Activated CD4-positive, CD25-positive, alpha-beta regulatory T cell treated with anti-CD3 and anti-CD28 coated beads, Interleukin-2, amount 50 U/mL, for 72 hours (primary cell): ENCODE results near the gene KANK3.
"Not testable (repeated sequence)": the region's sequence is repeated elsewhere in the genome, so short reads cannot be mapped to it uniquely, and the experiment has no call there.

ENCODE experiments used
- DNase-seq: peaks from one replicate; pipeline ENCODE4 v3.0.0; 2021

The KANK3 gene

DNA sequence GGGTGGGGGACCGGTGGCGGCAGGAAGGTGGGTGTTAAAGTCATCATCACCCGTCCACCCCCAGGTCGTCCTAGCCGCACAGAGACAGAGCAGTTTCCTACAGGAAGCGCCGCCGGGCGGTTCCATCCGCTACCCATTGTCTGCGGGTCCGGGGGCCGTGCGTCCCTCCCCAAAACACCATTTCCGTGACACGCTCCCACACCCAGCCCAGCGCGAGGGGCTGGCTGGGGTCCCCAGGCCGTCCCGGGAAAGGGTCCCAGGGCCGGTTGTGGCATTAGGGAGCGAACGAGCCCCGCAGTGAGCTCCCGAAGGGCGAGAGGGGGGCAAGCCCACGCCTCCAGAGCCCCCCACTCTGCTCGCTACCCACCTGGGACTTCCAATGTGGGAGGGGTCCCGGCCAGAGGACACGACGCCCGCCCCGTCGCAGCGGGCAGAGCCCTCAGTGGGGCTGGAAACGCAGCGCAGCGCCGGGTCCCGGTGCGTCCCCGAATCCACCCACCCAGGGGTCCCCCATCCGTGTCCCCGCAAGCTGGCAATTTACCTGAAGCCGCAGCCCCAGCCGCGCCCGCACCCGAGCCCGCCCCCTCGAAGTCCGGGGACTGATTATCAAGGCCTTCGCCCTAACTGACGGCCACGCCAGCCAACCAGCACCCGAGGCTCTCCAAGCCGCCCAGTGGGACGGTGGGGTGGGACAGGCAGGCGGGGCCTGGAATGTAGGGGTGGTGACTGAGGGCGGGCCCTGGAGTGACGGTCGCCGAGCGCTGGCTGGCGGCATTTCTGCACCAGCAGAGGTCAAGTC lies at the start of gene KANK3:
TSS of gene KANK3 (minus strand) at position 579 of the 799 bp plus-strand sequence. CDS start 5,434 bp downstream, outside the sequence.
- DNase-seq = peak; percentile 94

DNA sequence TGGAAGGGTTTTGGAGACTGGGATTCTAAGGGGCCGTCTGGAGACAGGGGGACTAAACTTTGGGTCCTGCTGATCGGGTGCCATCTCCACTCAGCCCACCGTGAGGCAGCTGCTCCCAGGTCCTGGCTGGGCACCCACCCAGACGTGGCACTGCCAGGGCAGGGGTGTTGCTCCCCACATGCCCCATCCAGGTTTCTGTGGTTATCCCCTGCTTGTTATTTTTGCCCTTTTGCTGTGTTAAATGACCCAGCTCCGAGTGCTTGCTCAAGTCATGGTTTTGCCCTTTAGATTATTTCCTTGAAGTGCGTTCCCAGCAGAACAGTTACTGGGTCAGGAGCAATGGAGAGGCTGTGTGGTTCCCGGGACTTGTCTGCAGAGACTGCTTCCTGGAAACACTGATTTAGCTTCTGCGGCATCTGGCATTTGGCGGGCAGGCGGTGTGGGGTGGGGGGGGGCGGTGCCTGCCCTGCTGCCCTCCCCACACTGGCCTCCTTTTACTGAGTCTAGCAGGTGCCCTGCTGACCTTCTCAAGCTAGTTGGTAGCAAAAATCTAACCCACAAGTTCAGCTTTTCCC lies 49.0 kb upstream of the KANK3 start:
- DNase-seq = no peak

DNA sequence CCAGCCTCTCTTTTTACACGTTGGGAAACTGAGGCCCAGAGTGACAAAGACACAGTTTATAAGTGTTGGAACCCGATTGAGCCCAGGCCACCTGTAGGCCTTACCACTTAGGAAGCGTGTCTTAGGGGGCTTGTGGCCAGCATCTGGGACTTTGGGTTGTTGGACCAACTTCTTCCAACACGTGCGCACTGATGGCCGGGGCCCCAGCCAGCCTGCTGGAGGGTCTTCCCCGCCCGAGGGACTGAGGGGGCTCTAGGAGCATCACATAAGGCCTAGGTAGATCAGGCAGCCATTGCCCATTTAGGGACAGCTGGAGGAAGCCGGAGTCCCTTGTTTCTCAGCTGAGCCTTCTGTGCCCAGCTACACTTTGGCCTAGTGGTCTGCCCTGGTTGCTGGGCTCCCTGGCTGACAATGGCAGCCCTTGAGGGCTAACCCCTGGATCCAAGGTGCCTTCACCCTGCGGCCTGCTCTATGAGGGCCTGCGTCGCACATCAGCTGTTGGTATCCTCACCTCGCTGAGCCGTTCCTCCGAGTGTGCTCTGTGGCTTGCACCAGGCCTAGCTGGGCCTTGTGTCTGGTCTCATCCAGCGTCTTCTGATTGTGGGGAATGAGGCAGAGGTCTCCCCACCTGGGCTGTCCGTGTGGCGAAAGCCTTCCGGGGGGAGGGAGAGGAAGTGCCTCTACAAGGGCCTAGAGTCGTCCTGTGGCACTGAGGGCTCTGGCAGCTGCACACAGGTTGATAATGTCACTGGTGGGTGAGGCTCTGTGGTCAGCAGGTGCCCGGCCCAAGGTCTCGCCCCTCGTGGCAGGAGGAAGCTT lies 48.3 kb upstream of the KANK3 start:
- DNase-seq = no peak

DNA sequence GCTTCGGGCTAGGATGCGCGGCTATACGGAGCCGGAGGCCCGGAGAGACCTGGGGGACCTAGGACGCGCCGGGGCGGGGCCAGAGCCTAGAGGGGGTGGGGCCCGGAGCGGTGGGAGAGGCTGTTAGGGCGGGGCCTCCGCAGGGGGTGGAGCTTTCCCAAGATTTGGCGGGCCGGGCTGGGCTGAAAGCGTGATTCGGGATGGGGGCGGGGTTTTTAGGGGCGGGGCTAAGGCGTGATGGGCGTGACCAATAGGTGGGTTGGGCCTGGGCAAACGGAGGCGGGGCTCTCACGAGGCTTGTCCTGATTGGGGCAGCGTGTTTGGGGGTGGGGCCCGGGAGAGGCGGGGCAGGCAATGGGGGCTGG lies 47.5 kb upstream of the KANK3 start:
- peak; percentile 94 for DNase-seq

DNA sequence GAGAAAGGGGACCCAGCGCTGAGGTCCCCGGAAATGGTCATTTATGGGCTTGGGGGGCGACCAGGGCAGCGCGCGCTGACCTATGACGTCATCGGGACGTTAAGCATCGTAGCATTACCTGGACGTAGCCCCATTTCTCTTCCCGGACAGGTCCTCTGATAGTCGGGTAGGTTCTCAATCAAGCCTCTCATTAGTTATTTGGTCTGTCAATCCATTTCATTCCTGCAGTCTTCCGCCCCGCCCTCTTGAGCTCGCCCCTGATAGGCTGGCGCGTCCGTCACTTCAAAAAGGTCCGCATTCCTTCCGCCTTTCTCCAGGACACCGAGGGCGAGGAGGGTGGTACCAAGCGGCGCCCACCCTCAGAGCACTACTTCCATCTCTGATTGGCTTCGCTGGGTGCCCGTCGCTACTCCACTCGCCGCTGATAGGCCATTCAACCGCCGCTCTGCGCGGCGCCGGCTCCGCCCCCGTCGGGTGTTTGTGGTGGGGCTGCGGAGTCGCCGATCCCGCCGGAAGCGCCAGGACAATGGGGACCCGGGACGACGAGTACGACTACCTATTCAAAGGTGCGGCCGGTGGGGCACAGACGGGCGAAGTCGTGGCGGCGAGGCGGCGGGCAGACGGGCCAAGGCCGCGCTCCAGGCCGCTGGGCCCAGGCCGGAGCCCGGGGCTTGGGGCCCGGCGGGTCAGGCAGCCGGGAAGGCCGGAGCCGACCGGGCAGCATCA lies 47.0 kb upstream of the KANK3 start, which contains the start of gene RAB11B:
TSS of gene RAB11B (plus strand) at position 470 of the 726 bp plus-strand sequence. CDS start at position 527, 57 bp downstream.
- DNase-seq = peak; percentile 98

GRCh38 chr19:8388612-8388958 lies 45.5 kb upstream of the KANK3 start:
- no peak for DNase-seq

DNA sequence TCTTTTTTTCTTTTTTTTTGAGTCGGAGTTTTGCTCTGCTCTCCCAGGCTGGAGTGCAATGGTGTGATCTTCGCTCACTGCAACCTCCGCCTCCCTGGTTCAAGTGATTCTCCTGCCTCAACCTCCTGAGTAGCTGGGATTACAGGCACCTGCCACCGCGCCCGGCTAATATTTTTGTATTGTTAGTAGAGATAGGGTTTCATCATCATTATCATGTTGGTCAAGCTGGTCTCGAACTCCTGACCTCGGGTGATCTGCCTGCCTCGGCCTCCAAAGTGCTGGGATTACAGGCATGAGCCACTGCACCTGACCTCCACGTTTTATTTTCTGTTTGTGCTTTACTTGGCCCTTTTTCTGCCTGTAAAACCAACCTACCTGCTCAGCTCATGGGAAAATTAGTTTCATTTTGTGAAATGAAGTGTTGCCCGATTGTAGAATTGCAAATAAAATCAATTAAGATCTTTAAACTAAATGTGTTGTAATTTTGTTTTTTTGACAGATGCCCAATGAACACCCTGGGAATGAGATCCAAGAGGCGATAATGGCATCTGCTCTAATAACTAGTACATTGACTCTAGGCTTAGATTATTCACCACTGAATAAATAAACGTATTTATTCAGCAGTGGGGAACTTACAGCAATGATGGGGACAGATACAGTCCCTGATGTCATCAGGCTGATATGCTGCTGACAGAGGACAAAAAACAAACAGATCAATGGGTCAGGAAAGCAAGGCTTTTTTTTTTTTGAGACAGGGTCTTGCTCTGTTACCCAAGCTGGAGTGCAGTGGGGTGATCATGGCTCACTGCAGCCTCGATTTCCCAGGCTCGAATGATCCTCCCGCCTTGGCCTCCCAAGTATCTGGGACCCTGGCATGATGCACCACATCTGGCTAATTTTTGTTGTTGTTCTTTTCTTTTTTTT lies 44.9 kb upstream of the KANK3 start:
- no peak for DNase-seq

DNA sequence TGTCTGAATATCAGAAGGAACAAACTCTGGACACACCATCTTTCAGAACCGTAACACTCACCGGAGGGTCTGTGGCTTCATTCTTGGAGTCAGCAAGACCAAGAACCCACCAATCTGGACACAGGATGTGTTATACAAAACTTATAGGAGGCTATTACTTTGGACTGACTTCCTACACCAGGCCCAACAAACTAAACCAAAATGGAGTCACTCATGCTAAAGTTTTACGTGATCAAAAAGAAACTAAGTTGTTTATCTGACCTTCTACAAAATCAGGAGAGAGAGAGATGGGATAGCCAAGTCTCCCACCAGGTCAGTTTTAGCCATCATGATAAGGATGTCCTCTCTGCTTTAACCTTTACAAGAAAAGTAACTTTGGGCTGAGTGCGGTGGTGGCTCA lies 43.9 kb upstream of the KANK3 start:
- DNase-seq = no peak

GRCh38 chr19:8386419-8386818 lies 43.4 kb upstream of the KANK3 start:
- DNase-seq = not testable (repeated sequence)

DNA sequence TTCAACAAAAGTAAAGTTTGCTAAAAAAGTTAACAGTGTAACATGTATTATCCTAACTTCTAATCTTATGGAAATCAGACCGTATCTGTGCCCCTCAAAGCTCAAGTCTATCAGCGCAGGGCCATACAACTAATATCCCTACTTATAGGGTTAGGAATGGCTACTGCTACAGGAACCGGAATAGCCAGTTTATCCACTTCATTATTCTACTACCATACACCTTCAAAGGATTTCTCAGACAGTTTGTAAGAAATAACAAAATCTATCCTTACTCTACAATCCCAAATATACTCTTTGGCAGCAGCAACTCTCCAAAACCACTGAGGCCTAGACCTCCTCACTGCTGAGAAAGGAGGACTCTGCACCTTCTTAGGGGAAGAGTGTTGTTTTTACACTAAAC lies 42.5 kb upstream of the KANK3 start:
- DNase-seq = not testable (repeated sequence)

GRCh38 chr19:8385103-8385502 lies 42.0 kb upstream of the KANK3 start:
- DNase-seq = not testable (repeated sequence)

GRCh38 chr19:8384569-8384968 lies 41.5 kb upstream of the KANK3 start:
- not testable (repeated sequence) for DNase-seq

GRCh38 chr19:8379156-8379891 lies 36.3 kb upstream of the KANK3 start:
- DNase-seq = not testable (repeated sequence)

GRCh38 chr19:8377598-8377997 lies 34.5 kb upstream of the KANK3 start:
- no peak for DNase-seq

GRCh38 chr19:8376373-8376974 lies 33.4 kb upstream of the KANK3 start:
- DNase-seq = not testable (repeated sequence)

GRCh38 chr19:8375766-8376165 lies 32.7 kb upstream of the KANK3 start:
- not testable (repeated sequence) for DNase-seq

GRCh38 chr19:8373867-8374813 lies 31.1 kb upstream of the KANK3 start:
- DNase-seq = no peak

GRCh38 chr19:8371011-8371804 lies 28.1 kb upstream of the KANK3 start:
- no peak for DNase-seq
